DND-41 (cell line): ENCODE results near the gene TRAPPC5.
A peak's percentile ranks its signal among the peaks of the same experiment; 100 is the strongest.

Experiments
- EZH2 ChIP-seq: IDR thresholded peaks from 3 replicates; pipeline ENCODE4 v1.6.1; 2012; ENCODE audit warnings: borderline replicate concordance, low read depth, mild to moderate bottlenecking, moderate library complexity, low read length, inconsistent platforms; ENCODE audit not compliant: severe bottlenecking
- TF ChIP-seq, protein P1 (sequence below): IDR thresholded peaks from 2 replicates; pipeline ENCODE4 v1.5.1; 2012; ENCODE audit warnings: borderline replicate concordance, low read length, moderate library complexity, mild to moderate bottlenecking; ENCODE audit not compliant: poor library complexity, severe bottlenecking; ENCODE audit errors: extremely low read depth

DNA sequence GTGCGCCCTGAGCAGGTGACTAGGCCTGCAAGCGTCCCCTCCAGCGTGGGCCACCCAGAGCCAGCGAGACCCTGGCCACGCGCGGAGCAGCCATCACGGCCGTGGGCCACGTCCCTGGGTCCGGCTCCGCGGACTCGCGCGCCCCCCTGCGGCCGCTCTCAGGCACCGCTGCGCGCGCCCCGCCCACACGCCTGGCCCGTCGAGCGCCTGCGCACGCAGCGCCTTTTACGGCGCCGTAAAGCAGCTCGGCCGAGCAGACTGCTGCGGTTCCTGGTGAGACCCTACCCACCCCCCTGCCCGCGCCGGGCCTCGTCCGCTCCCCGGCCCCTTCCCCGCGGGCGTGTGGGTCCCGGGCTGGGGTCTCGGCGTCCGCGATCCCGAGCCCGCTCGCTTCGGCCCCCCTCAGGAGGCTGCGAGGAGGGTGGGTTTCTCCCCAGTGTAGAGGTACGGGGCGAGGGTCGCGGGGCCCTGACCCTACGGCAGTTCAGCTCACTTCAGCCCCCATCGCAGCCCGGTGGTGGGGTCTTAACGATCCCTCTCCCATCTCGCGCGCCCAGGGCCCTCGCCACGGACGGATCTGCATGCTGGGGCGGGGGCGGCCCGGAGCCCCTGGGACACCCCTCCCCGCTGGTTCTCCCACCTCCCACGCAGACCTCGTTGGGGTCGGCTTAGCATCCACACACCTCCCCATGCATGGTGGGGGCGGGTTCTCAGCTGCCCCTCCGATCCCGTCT, at the start of gene TRAPPC5:
- TF ChIP-seq, protein P1, sequence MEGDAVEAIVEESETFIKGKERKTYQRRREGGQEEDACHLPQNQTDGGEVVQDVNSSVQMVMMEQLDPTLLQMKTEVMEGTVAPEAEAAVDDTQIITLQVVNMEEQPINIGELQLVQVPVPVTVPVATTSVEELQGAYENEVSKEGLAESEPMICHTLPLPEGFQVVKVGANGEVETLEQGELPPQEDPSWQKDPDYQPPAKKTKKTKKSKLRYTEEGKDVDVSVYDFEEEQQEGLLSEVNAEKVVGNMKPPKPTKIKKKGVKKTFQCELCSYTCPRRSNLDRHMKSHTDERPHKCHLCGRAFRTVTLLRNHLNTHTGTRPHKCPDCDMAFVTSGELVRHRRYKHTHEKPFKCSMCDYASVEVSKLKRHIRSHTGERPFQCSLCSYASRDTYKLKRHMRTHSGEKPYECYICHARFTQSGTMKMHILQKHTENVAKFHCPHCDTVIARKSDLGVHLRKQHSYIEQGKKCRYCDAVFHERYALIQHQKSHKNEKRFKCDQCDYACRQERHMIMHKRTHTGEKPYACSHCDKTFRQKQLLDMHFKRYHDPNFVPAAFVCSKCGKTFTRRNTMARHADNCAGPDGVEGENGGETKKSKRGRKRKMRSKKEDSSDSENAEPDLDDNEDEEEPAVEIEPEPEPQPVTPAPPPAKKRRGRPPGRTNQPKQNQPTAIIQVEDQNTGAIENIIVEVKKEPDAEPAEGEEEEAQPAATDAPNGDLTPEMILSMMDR = peak; percentile 97
- TF ChIP-seq EZH2 = no peak
